Measurements from ENCODE around the gene EPHA6.

Gene EPHA6

DNA sequence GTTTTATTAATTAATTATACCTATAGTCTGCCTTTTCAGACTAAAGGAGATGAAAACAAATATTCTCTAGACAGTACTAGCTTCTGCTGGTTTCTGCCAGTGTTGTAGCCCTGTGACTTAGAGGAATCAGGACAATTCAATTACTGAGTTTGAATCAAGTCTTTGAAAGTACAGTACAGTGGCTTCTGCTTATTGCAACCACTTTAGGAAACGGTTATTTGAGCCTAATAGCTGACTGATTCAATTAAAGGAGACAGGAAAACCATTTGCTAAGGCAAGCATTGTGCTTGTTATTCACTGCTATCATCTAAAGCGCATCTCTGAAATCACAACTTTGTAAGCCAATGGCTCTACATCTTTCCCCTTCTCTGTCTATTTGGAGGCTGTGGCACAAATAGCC lies 860.1 kb downstream of the EPHA6 start:
- H3K36me3 ChIP-seq (ENCODE audit: insufficient read depth, low read length): no peaks in the 10 kb centered on the region
- no peaks in the 10 kb centered on the region for H3K4me1 ChIP-seq (ENCODE audit: insufficient read depth, low read length)
- no peak overlapping the region for H3K9ac ChIP-seq (ENCODE audit: low read depth, low read length)
- H3K9me3 ChIP-seq (ENCODE audit: control insufficient read depth, insufficient read depth, low read length): no peaks in the 10 kb centered on the region

DNA sequence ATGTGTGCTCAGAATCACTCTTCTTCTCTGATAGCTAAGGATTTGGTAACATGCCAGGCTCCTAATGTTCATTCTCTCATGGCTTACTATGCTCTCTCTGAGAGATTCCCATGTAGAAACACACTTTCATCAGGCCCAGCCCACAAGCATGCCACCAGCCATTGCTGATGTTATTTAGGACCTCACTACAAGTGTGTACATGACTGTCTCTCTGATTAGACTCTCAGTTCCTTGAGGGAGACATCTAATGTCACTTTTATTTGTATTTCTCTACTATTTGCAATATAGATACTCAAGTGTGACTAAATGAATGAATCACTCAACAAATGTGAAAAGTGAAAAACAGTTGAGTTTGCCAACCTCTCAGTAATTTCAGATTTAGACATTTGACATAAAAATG lies 865.8 kb downstream of the EPHA6 start:
- no peaks in the 10 kb centered on the region for H3K4me1 ChIP-seq (ENCODE audit: insufficient read depth, low read length)
- H3K9me3 ChIP-seq (ENCODE audit: control insufficient read depth, insufficient read depth, low read length): no peaks in the 10 kb centered on the region
- no peak overlapping the region for H3K9ac ChIP-seq (ENCODE audit: low read depth, low read length)
- H3K36me3 ChIP-seq (ENCODE audit: insufficient read depth, low read length): no peaks in the 10 kb centered on the region

DNA sequence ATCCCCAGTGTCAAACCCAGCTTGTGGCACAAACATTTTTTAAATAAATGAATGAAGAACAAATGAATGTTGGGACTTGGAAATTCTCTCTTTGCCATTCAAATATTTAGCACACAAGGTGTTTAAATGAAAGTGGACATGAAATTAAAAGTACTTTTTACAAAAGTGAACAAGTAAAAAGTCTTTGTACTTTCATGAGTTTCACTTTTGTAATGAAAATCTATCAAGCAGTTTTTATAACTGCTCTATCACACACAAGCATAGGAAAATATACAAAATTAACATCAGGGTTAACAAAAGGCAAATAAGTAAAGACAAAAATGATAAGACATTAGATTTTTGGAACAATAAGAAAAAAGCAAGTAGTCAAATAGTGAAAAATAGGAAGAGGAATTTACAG lies 866.3 kb downstream of the EPHA6 start:
- Histone ChIP-seq H3K9ac (ENCODE audit: low read depth, low read length) (no peak overlapping the region), H3K4me1 (ENCODE audit: insufficient read depth, low read length) (no peaks in the 10 kb centered on the region), H3K9me3 (ENCODE audit: control insufficient read depth, insufficient read depth, low read length) (no peaks in the 10 kb centered on the region), H3K36me3 (ENCODE audit: insufficient read depth, low read length) (no peaks in the 10 kb centered on the region)

DNA sequence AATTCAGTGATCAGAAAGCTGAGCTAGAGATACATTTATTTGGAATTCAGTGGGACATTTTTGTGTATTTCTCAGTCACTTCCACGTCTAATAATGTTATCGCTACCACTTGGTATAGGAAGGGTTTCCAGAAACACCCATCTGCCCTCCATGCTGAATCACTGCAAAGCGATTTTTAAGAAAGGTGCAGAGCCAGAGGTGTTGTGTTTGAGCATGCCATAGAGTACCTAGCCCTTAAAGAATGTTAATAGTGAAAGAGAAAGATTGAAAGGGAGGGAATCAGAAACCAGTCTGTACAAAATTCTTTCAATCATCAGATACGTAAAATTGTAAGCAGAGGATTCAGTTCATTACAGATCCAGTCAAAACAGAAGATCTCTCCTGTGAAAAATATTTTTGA lies 870.1 kb downstream of the EPHA6 start:
- Histone ChIP-seq H3K9me3 (ENCODE audit: control insufficient read depth, insufficient read depth, low read length) (no peaks in the 10 kb centered on the region), H3K9ac (ENCODE audit: low read depth, low read length) (no peak overlapping the region), H3K4me1 (ENCODE audit: insufficient read depth, low read length) (peaks cover 10% of the 10 kb centered on the region), H3K36me3 (ENCODE audit: insufficient read depth, low read length) (no peaks in the 10 kb centered on the region)

DNA sequence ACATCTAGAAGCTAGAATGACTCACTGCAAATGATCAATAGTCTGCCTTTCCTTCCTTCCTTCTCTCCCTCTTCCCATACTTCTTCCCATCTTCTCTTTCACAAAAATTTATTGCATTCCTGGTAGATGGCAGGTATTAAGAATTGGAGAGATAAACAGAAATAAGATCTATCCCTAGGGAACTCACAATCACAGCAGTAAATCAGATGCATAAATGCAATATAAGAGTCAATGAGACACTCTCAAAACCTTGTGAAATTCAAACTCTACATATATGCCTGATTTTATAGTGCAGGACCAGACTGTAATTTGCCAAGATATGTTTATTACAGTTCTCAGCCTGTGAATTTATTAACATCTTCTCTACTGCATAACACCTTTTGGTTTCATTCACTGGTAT lies 871.9 kb downstream of the EPHA6 start:
- Histone ChIP-seq H3K4me1 (ENCODE audit: insufficient read depth, low read length) (peaks cover 10% of the 10 kb centered on the region), H3K9ac (ENCODE audit: low read depth, low read length) (no peak overlapping the region), H3K9me3 (ENCODE audit: control insufficient read depth, insufficient read depth, low read length) (no peaks in the 10 kb centered on the region), H3K36me3 (ENCODE audit: insufficient read depth, low read length) (no peaks in the 10 kb centered on the region)

DNA sequence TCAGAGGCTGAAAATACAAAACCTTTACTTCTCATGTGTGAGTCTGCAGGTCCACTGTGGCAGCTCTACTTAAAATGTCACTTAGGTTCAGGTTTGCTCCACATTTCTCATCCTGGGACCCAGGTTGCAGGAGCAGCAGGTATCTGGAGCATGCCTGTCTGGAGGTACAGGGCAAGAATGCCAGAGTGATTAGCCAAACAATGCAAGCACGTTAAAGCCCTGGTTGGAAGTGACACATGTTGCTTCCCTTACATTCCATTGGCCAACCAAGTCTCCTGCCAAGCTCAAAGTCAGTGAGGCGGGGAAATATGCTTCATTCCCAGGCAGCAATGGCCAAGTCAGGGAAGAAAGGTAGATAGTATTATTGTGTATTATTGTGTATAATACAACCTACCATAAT lies 873.3 kb downstream of the EPHA6 start:
- Histone ChIP-seq H3K4me1 (ENCODE audit: insufficient read depth, low read length) (peaks cover 10% of the 10 kb centered on the region), H3K9me3 (ENCODE audit: control insufficient read depth, insufficient read depth, low read length) (no peaks in the 10 kb centered on the region), H3K9ac (ENCODE audit: low read depth, low read length) (no peak overlapping the region), H3K36me3 (ENCODE audit: insufficient read depth, low read length) (no peaks in the 10 kb centered on the region)

DNA sequence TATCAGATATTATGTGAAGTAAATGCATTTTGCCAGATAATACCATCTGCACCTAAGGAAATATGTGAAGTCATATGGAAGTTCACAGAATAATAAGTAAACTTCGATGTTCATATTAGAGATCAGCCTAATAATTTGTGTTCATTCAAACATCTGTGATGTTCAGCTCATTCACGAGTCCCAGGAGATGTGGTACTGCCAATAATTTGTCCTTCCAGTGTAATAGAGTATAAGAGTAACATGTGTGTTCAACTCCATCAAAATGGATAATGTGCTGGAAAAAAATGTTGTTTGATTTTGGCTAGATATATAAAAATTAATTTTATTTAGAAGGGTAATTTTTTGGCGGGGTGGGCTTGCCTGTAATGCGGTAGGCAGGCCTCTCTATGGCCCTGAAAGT lies 874.7 kb downstream of the EPHA6 start:
- peaks cover 10% of the 10 kb centered on the region for H3K4me1 ChIP-seq (ENCODE audit: insufficient read depth, low read length)
- no peaks in the 10 kb centered on the region for H3K9me3 ChIP-seq (ENCODE audit: control insufficient read depth, insufficient read depth, low read length)
- no peaks in the 10 kb centered on the region for H3K36me3 ChIP-seq (ENCODE audit: insufficient read depth, low read length)
- H3K9ac ChIP-seq (ENCODE audit: low read depth, low read length): no peak overlapping the region

DNA sequence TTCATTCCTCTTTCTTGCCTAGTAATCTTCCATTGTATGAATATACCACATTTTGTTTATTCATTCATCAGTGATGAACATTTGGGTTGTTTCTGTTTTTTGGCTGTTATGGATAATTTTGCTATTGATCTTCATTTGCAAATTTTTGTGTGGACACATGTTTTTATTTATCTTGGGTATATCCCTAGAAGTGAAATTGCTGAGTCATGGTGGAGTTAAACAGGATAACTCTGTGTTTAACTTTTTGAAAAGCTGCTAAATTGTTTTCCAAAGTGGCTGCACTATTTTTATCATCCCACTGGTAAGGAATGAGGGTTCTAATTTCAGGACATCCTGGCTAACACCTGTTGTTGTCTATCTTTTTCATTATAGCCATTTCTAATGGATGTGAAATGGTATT lies 875.6 kb downstream of the EPHA6 start:
- no peaks in the 10 kb centered on the region for H3K36me3 ChIP-seq (ENCODE audit: insufficient read depth, low read length)
- H3K9me3 ChIP-seq (ENCODE audit: control insufficient read depth, insufficient read depth, low read length): no peaks in the 10 kb centered on the region

DNA sequence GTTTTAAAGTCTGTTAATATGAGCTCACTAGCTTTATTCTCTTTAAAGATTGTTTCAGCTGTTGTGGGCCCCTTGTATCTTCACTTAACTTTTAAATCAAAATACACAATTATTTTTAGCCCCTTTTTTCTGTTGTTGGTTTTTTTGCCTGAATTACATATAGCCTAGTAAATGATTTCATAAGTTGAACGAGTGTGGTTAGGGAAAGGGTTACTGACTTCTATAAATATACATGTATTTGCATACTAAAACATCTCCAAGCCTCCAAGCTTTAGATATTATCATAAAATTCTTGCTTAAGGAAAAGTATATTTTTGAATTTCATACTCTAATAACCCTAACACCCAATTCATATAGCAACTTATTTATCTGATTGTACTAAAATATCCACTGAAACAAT lies 877.0 kb downstream of the EPHA6 start:
- peaks cover 10% of the 10 kb centered on the region for H3K4me1 ChIP-seq (ENCODE audit: insufficient read depth, low read length)
- no peaks in the 10 kb centered on the region for H3K9me3 ChIP-seq (ENCODE audit: control insufficient read depth, insufficient read depth, low read length)
- no peaks in the 10 kb centered on the region for H3K36me3 ChIP-seq (ENCODE audit: insufficient read depth, low read length)
- no peak overlapping the region for H3K9ac ChIP-seq (ENCODE audit: low read depth, low read length)

More for the DNA sequence above, 875.6 kb downstream of the EPHA6 start:
- peaks cover 10% of the 10 kb centered on the region for H3K4me1 ChIP-seq (ENCODE audit: insufficient read depth, low read length)
- H3K9ac ChIP-seq (ENCODE audit: low read depth, low read length): no peak overlapping the region

DNA sequence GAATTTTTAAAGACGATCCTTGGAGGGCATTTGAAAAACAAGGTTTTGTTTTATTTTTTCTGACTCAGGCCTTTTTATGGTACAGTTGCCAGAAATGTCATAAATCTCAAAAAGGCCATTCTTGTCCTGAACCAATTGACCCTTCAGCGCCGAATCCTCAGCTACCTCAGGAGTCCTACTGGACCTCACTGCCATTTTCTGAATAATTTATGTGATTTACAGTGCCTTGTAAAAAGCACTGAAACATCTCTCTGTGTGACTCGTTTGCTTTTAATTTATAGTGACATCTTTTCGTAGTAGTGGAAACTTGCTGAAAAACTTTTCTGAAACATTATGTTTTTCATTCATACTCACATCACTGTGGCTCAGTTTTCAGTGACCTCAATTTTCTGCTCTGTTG lies 878.0 kb downstream of the EPHA6 start:
- Histone ChIP-seq H3K9me3 (ENCODE audit: control insufficient read depth, insufficient read depth, low read length) (no peaks in the 10 kb centered on the region), H3K9ac (ENCODE audit: low read depth, low read length) (no peak overlapping the region), H3K4me1 (ENCODE audit: insufficient read depth, low read length) (peaks cover 9% of the 10 kb centered on the region), H3K36me3 (ENCODE audit: insufficient read depth, low read length) (no peaks in the 10 kb centered on the region)

DNA sequence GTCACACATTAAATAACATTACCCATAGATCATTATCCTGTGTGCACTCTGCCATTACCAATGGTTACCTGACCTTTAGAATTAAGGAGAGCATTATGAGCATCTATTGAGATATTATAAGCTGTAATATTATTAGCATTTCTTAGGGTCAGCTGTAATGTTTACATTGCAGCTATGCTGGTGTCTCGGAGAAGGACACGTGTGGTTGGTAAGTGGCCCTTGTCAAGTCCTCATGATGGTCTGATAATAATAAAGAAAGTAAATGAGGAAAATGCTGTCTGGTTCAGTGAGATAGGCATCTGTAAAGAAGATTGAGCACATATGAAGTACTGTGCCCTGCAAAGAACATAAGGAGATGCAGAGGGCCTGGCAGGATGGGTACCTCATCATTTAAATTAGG lies 878.4 kb downstream of the EPHA6 start:
- Histone ChIP-seq H3K9ac (ENCODE audit: low read depth, low read length) (no peak overlapping the region), H3K9me3 (ENCODE audit: control insufficient read depth, insufficient read depth, low read length) (no peaks in the 10 kb centered on the region), H3K36me3 (ENCODE audit: insufficient read depth, low read length) (no peaks in the 10 kb centered on the region), H3K4me1 (ENCODE audit: insufficient read depth, low read length) (peaks cover 5% of the 10 kb centered on the region; the same call in 1 of the 2 replicates)

DNA sequence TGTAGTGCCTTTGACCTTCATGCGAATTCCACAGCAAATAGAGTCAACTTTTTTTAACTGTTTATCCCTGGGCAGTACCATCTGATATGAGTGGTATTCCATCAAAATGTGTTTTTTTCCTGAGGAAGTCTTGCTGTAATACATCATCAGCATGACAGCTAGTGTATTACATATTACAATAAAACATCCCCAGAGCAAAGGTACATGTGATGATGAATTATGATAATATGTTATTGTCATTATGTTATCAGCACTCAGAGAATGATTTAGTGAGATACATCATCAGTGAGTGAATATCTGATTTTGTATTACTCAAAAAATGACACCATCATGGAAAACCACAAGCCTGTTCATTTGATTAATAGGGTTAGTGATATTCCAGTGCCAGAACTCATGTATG lies 880.5 kb downstream of the EPHA6 start:
- H3K36me3 ChIP-seq (ENCODE audit: insufficient read depth, low read length): no peaks in the 10 kb centered on the region
- no peaks in the 10 kb centered on the region for H3K9me3 ChIP-seq (ENCODE audit: control insufficient read depth, insufficient read depth, low read length)
- no peak overlapping the region for H3K9ac ChIP-seq (ENCODE audit: low read depth, low read length)
- H3K4me1 ChIP-seq (ENCODE audit: insufficient read depth, low read length): no peaks in the 10 kb centered on the region

DNA sequence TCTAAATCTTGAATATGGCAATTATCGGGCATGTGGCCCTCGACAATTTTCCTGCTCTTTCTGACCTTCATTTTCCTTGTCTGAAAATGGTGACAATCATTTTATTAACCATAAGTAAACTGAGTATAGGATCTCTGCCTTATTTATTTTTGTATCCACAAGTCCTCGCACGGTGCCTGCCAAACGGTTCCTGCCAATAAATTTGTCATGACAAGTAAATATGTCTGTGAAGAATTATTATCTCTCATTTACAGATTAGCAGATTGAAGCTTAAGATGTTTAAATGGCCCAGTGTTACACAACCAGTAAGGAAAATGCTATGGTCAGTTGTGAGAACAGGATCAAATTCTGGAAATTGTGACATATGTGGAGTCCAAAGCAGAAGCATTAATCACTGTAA lies 884.3 kb downstream of the EPHA6 start:
- Histone ChIP-seq H3K36me3 (ENCODE audit: insufficient read depth, low read length) (no peaks in the 10 kb centered on the region), H3K9ac (ENCODE audit: low read depth, low read length) (no peak overlapping the region), H3K4me1 (ENCODE audit: insufficient read depth, low read length) (no peaks in the 10 kb centered on the region), H3K9me3 (ENCODE audit: control insufficient read depth, insufficient read depth, low read length) (no peaks in the 10 kb centered on the region)

DNA sequence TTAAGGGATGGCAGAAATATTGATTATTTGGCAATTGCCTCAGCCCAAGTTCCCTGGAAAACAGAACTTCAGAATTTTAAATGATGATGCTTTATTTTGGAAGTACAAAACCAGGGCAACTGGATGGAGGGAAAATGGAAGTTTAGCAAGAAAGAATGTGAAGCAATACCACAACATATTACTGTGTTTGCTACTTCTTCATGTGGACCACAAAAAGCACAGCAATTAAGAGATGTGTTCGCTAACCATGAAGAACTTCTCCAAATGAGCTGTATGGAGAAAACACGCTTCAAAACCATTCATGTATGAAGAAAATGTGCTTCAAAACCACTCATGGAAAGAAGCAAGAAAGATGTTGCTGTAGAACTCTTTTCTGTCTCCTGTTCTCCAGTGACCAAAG lies 885.5 kb downstream of the EPHA6 start:
- Histone ChIP-seq H3K36me3 (ENCODE audit: insufficient read depth, low read length) (no peaks in the 10 kb centered on the region), H3K4me1 (ENCODE audit: insufficient read depth, low read length) (no peaks in the 10 kb centered on the region), H3K9me3 (ENCODE audit: control insufficient read depth, insufficient read depth, low read length) (no peaks in the 10 kb centered on the region), H3K9ac (ENCODE audit: low read depth, low read length) (no peak overlapping the region)

DNA sequence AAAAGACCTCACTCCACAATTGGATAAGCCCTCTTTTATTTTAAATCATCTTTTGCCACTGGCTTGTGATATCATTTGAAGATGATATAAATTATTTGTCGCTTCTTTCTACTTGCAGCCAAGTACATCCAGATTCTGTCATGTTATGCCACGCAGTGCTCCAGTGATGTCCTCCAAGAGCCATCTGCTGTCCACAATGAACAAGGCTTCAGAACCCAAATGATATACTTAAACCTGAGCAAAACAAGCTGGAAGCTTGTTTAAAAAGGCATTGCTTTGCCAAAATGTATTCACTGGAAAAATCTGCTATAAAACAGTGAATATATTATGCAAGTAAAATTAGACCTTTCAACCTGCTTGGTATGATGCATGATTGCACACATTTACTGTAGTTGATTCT lies 891.4 kb downstream of the EPHA6 start:
- Histone ChIP-seq H3K4me1 (ENCODE audit: insufficient read depth, low read length) (no peaks in the 10 kb centered on the region), H3K36me3 (ENCODE audit: insufficient read depth, low read length) (no peaks in the 10 kb centered on the region), H3K9ac (ENCODE audit: low read depth, low read length) (no peak overlapping the region)

DNA sequence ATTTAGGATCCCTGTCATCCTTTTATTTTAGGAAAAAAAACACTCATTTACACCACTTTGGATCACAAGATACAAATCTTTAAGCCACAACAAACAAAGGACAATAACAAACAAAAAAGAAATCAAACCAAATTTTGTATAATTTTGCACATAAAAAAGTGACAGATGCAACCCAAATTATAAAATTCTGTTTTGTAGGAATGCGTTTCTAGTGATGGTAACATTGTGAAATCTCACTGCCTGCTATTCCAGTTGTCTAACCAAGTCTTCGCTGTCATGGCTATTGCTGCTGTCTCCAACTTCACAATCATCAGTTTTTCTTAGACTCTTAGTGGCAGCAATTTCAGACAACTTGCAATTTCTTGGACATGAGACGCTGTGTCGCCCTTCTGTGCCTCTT lies 891.8 kb downstream of the EPHA6 start:
- H3K36me3 ChIP-seq (ENCODE audit: insufficient read depth, low read length): no peaks in the 10 kb centered on the region
- no peak overlapping the region for H3K9ac ChIP-seq (ENCODE audit: low read depth, low read length)
- H3K9me3 ChIP-seq (ENCODE audit: control insufficient read depth, insufficient read depth, low read length): no peaks in the 10 kb centered on the region
- H3K4me1 ChIP-seq (ENCODE audit: insufficient read depth, low read length): no peaks in the 10 kb centered on the region

More for the DNA sequence above, 891.4 kb downstream of the EPHA6 start:
- no peaks in the 10 kb centered on the region for H3K9me3 ChIP-seq (ENCODE audit: control insufficient read depth, insufficient read depth, low read length)
